Activated CD4-positive, alpha-beta T cell treated with anti-CD3 and anti-CD28 coated beads, Interleukin-2, amount 50 U/mL, for 1 hour (primary cell): ENCODE results near the gene SPAG16.
"Not testable (repeated sequence)": the region's sequence is repeated elsewhere in the genome, so short reads cannot be mapped to it uniquely, and the experiment has no call there.

Source experiments
- DNase-seq: peaks from one replicate; pipeline ENCODE4 v3.0.0-alpha.2; 2020

Gene SPAG16

DNA sequence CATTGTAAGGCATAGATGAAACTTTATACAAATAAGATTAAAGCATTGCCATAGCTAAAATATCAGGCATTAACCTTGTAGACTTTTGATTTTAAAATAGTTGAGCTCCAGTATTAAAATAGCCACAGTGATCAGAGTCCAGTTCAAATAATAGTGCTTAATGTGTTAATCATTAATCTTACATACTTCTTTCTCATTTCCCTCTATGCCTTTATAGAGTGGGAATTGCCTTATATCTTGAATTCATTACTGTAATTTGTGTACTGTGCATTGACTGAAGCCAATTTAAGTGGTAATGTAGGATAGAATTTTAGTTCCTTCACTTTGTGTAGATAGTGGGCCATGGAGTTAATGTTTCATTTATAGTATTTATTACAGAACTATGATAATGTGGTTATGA, 577.4 kb downstream of the SPAG16 start:
- DNase-seq: no peak

DNA sequence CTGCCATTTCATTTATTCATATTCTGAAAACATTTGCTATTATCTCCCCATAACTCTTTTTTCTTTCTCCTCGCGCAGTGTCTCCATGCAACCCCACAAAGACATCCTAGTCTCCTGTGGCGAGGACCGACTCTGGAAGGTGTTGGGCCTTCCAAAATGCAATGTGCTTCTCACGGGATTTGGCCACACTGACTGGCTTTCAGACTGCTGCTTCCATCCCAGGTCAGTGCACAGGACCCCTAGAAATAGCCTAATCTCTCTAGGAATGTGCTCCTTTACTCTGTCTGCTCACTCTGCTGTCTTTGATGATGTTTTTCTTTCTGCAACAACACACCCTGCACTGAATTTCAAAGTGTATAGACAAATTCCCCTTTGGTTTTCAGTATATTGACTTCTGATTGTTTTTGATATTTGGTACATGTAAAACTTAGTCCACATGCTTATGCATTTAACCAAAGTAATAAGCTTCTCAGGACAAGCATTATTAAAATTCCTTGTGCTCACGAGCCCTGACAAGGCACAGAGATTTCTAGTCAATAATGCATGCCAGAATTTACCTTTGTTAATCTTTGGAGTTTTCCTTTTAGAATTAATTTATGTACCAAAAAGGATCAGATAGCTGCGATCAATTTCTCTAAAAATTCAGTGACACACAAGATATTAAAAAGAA, 578.3 kb downstream of the SPAG16 start:
- no peak for DNase-seq

DNA sequence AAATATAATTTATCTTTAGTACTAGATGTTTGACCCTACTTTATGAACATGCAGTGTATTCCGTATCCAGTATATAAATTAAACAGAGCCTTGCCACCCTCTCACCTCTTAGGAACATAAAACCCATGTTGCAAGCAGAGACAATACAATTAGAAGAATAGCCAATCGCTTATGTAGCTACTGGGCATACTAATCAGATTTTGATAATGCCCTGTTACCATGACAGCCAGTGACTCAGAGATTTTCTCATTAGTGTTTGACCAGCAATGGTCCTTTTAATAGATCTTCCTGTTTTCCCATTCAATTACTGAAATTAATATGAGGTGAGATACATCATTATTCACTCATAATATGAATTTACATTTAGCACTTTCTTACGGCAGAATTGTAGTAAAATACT, 579.3 kb downstream of the SPAG16 start:
- DNase-seq: no peak

DNA sequence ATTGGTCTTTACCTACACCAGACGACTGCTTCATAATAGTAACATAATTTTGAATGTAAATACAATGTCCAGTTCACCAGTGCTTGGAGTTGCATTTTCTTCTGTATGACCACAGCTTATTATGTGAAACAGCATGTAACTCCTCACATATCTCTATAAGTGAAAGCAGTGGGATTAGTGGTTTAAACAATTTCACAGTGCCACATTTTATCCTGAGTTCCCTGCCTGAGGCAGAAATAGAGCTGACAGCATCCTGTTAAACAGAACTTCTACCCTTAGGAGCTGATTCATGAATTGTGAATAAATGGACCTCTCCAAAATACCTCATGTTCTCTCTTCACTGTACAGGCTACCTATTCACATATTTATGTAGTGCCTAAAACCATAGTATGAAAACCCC, 584.3 kb downstream of the SPAG16 start:
- DNase-seq: no peak

DNA sequence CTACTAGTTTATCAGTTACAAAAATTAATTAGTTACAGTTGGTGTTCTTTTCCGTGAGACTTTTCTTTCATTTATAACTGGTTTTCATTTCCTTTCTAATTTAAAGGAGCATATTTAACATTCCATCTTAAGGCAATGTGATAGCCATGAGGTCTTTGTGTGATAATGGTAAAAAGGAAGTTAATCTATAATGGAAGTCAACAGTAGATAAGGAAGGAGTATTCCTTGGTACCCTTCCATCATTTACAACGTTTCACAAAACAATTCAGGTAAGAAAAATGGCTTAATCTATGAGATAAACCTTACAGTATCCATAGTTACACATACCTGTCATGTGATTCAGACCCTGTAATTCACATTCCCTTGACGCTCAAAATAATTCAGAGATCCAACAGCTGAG, 601.2 kb downstream of the SPAG16 start:
- no peak for DNase-seq

- no peak for DNase-seq
Observed at GRCh38 chr2:213914510-213914909, 630.2 kb downstream of the SPAG16 start.

DNA sequence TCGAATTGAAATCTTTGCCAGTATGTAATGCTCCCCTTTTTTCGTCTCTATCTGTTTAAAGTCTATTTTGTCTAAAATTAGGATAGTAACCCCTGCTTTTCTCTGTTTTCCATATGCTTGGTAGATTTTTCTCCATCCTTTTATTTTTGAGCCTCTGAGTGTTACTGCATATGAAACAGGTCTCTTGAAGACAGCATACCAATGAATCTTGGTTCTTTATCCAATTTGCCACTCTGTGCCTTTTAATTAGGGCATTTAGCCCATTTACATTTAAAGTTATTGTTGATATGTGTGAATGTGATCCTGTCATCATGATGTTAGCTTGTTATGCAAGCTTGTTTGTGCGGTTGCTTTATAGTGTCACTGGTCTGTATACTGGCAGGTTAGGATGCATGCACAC, 635.8 kb downstream of the SPAG16 start:
- no peak for DNase-seq

- DNase-seq: no peak
Observed at GRCh38 chr2:213923543-213923942, 639.3 kb downstream of the SPAG16 start.

- no peak for DNase-seq
Observed at GRCh38 chr2:213934560-213934959, 650.3 kb downstream of the SPAG16 start.

- no peak for DNase-seq
Observed at GRCh38 chr2:213958086-213958485, 673.8 kb downstream of the SPAG16 start.

GRCh38 chr2:213959589-213959988, 675.3 kb downstream of the SPAG16 start:
- DNase-seq: no peak

DNA sequence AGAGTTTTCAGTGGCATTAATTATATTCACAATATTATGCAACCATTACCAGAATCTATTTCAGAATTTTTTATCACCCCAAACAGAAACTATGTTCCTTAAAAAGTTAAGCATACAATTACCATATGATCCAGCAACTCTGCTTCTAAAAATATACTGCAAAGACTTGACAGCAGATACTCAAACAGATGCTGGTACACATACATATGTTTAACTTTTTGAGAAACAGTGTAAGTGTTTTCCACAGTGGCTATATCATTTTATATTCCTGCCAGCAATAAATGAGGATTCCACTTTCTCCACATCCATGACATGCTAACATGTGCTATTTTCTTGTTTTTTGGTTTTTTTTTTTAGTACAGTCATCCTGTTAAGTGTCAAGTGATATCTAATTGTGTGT, 687.3 kb downstream of the SPAG16 start:
- DNase-seq: no peak

- DNase-seq: no peak
Observed at GRCh38 chr2:213980883-213981282, 696.6 kb downstream of the SPAG16 start.

DNA sequence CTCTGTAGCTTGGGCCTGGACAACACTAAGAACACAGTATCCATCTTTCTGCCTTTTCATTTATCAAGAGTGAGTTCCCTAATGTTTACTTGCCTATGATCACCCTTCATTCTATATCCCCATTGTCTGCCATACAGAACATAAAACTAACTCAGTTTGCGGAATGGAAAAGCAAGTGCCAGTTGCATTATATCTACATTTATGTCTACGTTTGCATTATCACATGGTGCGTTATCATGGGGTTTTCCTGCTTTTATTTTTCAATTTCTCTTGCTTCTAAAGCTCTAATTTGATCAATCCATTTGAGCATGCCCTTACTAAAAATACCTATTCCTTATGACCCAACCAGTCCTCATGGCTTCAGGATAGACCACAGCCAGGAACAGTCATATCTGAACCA, 704.9 kb downstream of the SPAG16 start:
- no peak for DNase-seq

- no peak for DNase-seq
Observed at GRCh38 chr2:213991453-213992108, 707.3 kb downstream of the SPAG16 start.

GRCh38 chr2:213995400-213996105, 711.3 kb downstream of the SPAG16 start:
- DNase-seq: no peak

DNA sequence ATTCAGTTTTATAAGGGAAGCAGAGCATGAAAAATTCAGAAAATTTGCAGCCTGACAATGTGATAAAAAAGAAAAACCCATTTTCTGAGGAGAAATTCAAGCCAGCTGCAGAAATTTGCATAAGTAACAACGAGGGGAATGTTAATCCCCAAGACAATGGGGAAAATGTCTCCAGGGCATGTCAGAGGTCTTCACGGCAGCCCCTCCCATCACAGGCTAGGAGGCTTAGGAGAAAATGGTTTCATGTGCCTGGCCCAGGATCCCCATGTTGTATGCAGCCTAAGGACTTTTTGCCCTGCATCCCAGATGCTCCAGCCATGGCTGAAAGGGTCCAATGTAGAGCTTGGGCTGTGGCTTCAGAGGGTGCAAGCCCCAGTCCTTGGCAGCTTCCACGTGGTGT, 714.7 kb downstream of the SPAG16 start:
- not testable (repeated sequence) for DNase-seq

- no peak for DNase-seq
Observed at GRCh38 chr2:214004463-214004862, 720.2 kb downstream of the SPAG16 start.

- DNase-seq: no peak
Observed at GRCh38 chr2:214005337-214005736, 721.1 kb downstream of the SPAG16 start.

DNA sequence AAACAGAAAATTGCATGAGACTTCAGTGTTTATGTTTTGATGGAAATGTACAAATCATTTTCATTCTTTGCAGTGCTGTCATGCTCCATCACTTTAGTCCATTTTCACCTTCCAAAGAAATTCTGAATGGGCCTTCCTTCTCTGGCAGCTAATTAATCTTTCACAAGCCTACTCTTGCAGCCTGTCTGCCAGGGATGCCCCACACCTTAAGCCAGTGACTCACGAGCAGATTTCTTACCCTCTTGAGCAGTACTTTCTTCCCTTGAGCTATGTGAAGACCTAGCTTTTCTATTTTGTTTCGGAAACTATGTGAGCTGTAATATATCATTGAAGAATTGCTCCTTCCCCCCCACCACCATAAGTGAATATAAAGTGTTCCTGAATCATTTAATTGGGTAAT, 722.3 kb downstream of the SPAG16 start:
- no peak for DNase-seq

DNA sequence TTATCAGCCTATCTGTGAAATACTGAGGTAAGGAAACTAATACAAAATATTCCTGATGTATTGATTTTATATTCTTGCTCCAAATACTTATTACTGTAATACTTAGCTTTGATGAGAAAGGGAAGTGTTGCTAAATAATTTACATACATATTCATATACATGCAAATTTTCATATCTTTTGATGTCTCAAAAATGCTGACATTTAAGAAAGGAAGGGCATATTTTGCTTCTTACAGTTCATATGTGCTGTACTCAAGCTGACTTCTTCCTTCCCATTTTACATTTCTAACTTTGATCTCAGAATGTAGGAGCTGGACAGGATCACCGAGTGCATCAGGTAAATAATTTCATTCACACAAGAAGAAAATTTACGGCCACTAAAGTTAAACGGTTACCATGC, 727.4 kb downstream of the SPAG16 start:
- no peak for DNase-seq

- DNase-seq: no peak
Observed at GRCh38 chr2:214014551-214015220, 730.4 kb downstream of the SPAG16 start.

DNA sequence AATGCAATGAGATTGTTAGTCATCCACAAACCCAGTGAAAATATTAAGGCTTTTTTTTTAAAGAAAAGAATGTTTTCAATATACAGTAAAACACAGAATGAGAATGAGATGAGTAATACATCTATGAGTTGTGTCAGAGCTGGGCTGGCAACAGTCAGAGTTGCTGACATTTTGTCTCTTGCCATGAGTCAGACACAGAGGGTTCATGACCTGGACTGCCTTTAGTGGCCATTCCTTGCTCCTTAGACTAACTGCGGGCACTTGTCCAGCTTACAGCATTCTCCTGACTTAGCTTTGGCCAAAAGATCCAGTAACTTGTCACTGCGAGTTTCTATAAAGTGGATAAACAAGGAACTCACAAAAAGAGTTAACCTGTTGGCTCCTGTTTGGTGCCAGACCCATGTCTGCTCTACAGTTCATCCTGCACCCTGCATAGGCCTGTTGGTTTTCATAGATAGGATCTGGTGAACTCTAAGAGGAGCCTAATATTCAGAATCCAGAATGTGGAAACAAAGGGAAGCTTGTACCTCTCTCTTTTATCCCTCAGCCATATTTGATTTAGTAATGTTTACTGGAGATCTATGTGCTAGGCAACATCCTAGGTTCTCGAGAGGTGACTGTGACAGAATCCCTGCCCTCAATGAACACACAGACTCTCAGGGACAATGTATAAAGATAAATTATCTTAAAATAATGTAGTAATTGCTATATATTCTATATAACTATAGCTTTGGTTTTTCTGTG, 735.1 kb downstream of the SPAG16 start:
- DNase-seq: no peak
